Muscle layer of duodenum (tissue), 2 donors: ENCODE data around the gene ATG9A.

Experiments
- H3K27ac ChIP-seq: one replicate; pipeline ENCODE4 v1.7.0; 2013; ENCODE audit warnings: mild to moderate bottlenecking, low read length
- H3K27me3 ChIP-seq: one replicate; pipeline ENCODE4 v1.7.0; 2013; ENCODE audit warnings: low read depth, mild to moderate bottlenecking, control low read depth, low read length
- H3K36me3 ChIP-seq, 2 donors: one replicate each; pipeline ENCODE4 v1.7.0; 2013; ENCODE audit warnings: low read length in 2 of 2, control low read depth in 1 of 2, mild to moderate bottlenecking in 1 of 2; ENCODE audit not compliant: insufficient read depth in 2 of 2, control insufficient read depth in 1 of 2
- H3K4me1 ChIP-seq, 2 donors: one replicate each; pipeline ENCODE4 v1.7.0; 2013; ENCODE audit warnings: low read length in 2 of 2, mild to moderate bottlenecking in 2 of 2, control low read depth in 1 of 2, moderate library complexity in 1 of 2; ENCODE audit not compliant: insufficient read depth in 2 of 2, control insufficient read depth in 1 of 2
- H3K4me3 ChIP-seq, 2 donors: one replicate each; pipeline ENCODE4 v1.7.0; 2013; ENCODE audit warnings: low read length in 2 of 2, low read depth in 1 of 2, mild to moderate bottlenecking in 1 of 2
- H3K9me3 ChIP-seq, 2 donors: one replicate each; pipeline ENCODE4 v1.7.0; 2013; ENCODE audit warnings: low read length in 2 of 2, control low read depth in 1 of 2, mild to moderate bottlenecking in 1 of 2; ENCODE audit not compliant: control insufficient read depth in 1 of 2
- donor health status: healthy.

ATG9A gene

GRCh38 chr2:219218732-219219701 is 10.4 kb downstream of the ATG9A start, which contains the start of gene ABCB6:
ABCB6 (minus strand) TSS chr2:219218958; CDS start chr2:219218673, 285 bp downstream.
- Histone ChIP-seq H3K27ac (peak within 1 kb of the TSS; percentile 69), H3K27me3 (no peaks in the 10 kb centered on the region), H3K36me3 (peaks cover 42 to 75% of the 10 kb centered on the region in 2 donors), H3K4me3 (peak within 1 kb of the TSS; percentile 60 to 75), H3K4me1 (peaks cover 7 to 35% of the 10 kb centered on the region in 2 donors), H3K9me3 (no peaks in the 10 kb centered on the region)

- Histone ChIP-seq H3K27ac (peak overlapping the region; percentile 69), H3K4me3 (peak overlapping the region; percentile 60 to 75), H3K4me1 (peaks cover 7 to 35% of the 10 kb centered on the region in 2 donors), H3K36me3 (peaks cover 39 to 75% of the 10 kb centered on the region in 2 donors), H3K27me3 (no peaks in the 10 kb centered on the region), H3K9me3 (no peaks in the 10 kb centered on the region)
Measured at GRCh38 chr2:219218217-219218731, 11.2 kb downstream of the ATG9A start.

GRCh38 chr2:219216535-219216915 is 12.9 kb downstream of the ATG9A start:
- Histone ChIP-seq H3K36me3 (peaks cover 23 to 71% of the 10 kb centered on the region in 2 donors), H3K4me1 (peaks cover 7 to 35% of the 10 kb centered on the region in 2 donors), H3K27me3 (no peaks in the 10 kb centered on the region), H3K9me3 (no peaks in the 10 kb centered on the region), H3K27ac (no peak overlapping the region), H3K4me3 (no peak overlapping the region)

- Histone ChIP-seq H3K9me3 (no peaks in the 10 kb centered on the region), H3K4me3 (no peak overlapping the region), H3K36me3 (peaks cover 18 to 68% of the 10 kb centered on the region in 2 donors), H3K4me1 (peaks cover 7 to 35% of the 10 kb centered on the region in 2 donors), H3K27ac (no peak overlapping the region), H3K27me3 (no peaks in the 10 kb centered on the region)
Measured at GRCh38 chr2:219215871-219216534, 13.4 kb downstream of the ATG9A start.

GRCh38 chr2:219214786-219215185 is 14.7 kb downstream of the ATG9A start:
- H3K4me3 ChIP-seq = no peak overlapping the region
- no peak overlapping the region for H3K27ac ChIP-seq
- H3K9me3 ChIP-seq = no peaks in the 10 kb centered on the region
- no peaks in the 10 kb centered on the region for H3K27me3 ChIP-seq
- H3K36me3 ChIP-seq = peaks cover 13 to 68% of the 10 kb centered on the region in 2 donors
- peaks cover 7 to 29% of the 10 kb centered on the region in 2 donors for H3K4me1 ChIP-seq

- Histone ChIP-seq H3K9me3 (no peaks in the 10 kb centered on the region), H3K36me3 (peaks cover 15 to 72% of the 10 kb centered on the region in 2 donors)
Measured at GRCh38 chr2:219214141-219214540, 15.3 kb downstream of the ATG9A start.

GRCh38 chr2:219213486-219214071 is 15.9 kb downstream of the ATG9A start:
- Histone ChIP-seq H3K4me3 (no peak overlapping the region), H3K4me1 (peaks cover 0 to 19% of the 10 kb centered on the region in 2 donors), H3K36me3 (peaks cover 20 to 77% of the 10 kb centered on the region in 2 donors), H3K27me3 (no peaks in the 10 kb centered on the region), H3K9me3 (no peaks in the 10 kb centered on the region), H3K27ac (no peak overlapping the region)

More at GRCh38 chr2:219214141-219214540, 15.3 kb downstream of the ATG9A start:
- no peak overlapping the region for H3K4me3 ChIP-seq
- peaks cover 1 to 22% of the 10 kb centered on the region in 2 donors for H3K4me1 ChIP-seq
- H3K27me3 ChIP-seq = no peaks in the 10 kb centered on the region
- H3K27ac ChIP-seq = no peak overlapping the region

GRCh38 chr2:219213026-219213415 is 16.4 kb downstream of the ATG9A start:
- Histone ChIP-seq H3K4me1 (peaks cover 3 to 18% of the 10 kb centered on the region in 2 donors), H3K27ac (no peak overlapping the region), H3K9me3 (no peaks in the 10 kb centered on the region), H3K36me3 (peaks cover 20 to 77% of the 10 kb centered on the region in 2 donors), H3K4me3 (no peak overlapping the region), H3K27me3 (no peaks in the 10 kb centered on the region)

- Histone ChIP-seq H3K4me1 (peaks cover 12 to 15% of the 10 kb centered on the region in 2 donors), H3K27me3 (no peaks in the 10 kb centered on the region), H3K9me3 (no peaks in the 10 kb centered on the region), H3K27ac (no peak overlapping the region), H3K36me3 (peaks cover 15 to 68% of the 10 kb centered on the region in 2 donors), H3K4me3 (no peak overlapping the region)
Measured at GRCh38 chr2:219210886-219211362, 18.5 kb downstream of the ATG9A start.

GRCh38 chr2:219210196-219210885 is 19.1 kb downstream of the ATG9A start:
- H3K36me3 ChIP-seq = peaks cover 15 to 62% of the 10 kb centered on the region in 2 donors
- peaks cover 12 to 15% of the 10 kb centered on the region in 2 donors for H3K4me1 ChIP-seq
- no peak overlapping the region for H3K4me3 ChIP-seq
- no peaks in the 10 kb centered on the region for H3K27me3 ChIP-seq
- H3K27ac ChIP-seq = no peak overlapping the region
- no peaks in the 10 kb centered on the region for H3K9me3 ChIP-seq
